ENCODE results near the gene TBC1D2B. TPM values are rescaled to one million over a fixed set of nuclear protein-coding genes. Genes with fewer than 3 reads are reported as not detected.

The TBC1D2B gene
- total RNA-seq, 1 donor from 2014 or later: 13.7 TPM

GRCh38 chr15:78102211-78102610 lies 24.7 kb upstream of the TBC1D2B start:
- FAIRE-seq (no peak), DNase-seq (ENCODE audit: low read depth) (no peak)
- Histone ChIP-seq H3K27me3 (ENCODE audit: control insufficient read depth, insufficient read depth, low read length) (no peaks in the 10 kb centered on the region), H3K36me3 (ENCODE audit: control insufficient read depth, insufficient read depth, low read length) (no peaks in the 10 kb centered on the region), H3K4me3 (ENCODE audit: low read depth, low read length) (no peak overlapping the region)
- TF ChIP-seq CTCF (IDR thresholded peaks at IDR 0.05; ENCODE audit: insufficient read depth, low read length, severe bottlenecking): no peak

GRCh38 chr15:78101423-78102105 lies 24.1 kb upstream of the TBC1D2B start:
- TF ChIP-seq CTCF (IDR thresholded peaks at IDR 0.05; ENCODE audit: insufficient read depth, low read length, severe bottlenecking): no peak
- H3K27me3 ChIP-seq (ENCODE audit: control insufficient read depth, insufficient read depth, low read length): no peaks in the 10 kb centered on the region
- no peak overlapping the region for H3K4me3 ChIP-seq (ENCODE audit: low read depth, low read length)
- no peaks in the 10 kb centered on the region for H3K36me3 ChIP-seq (ENCODE audit: control insufficient read depth, insufficient read depth, low read length)
- no peak for FAIRE-seq
- DNase-seq (ENCODE audit: low read depth): peak; percentile 17

GRCh38 chr15:78100886-78101285 lies 23.4 kb upstream of the TBC1D2B start:
- DNase-seq (ENCODE audit: low read depth) (no peak), FAIRE-seq (no peak)
- no peak for TF ChIP-seq CTCF (IDR thresholded peaks at IDR 0.05; ENCODE audit: insufficient read depth, low read length, severe bottlenecking)
- no peak overlapping the region for H3K4me3 ChIP-seq (ENCODE audit: low read depth, low read length)
- no peaks in the 10 kb centered on the region for H3K36me3 ChIP-seq (ENCODE audit: control insufficient read depth, insufficient read depth, low read length)
- H3K27me3 ChIP-seq (ENCODE audit: control insufficient read depth, insufficient read depth, low read length): no peaks in the 10 kb centered on the region

GRCh38 chr15:78098131-78098755 lies 20.7 kb upstream of the TBC1D2B start:
- no peak overlapping the region for H3K4me3 ChIP-seq (ENCODE audit: low read depth, low read length)
- H3K36me3 ChIP-seq (ENCODE audit: control insufficient read depth, insufficient read depth, low read length): no peaks in the 10 kb centered on the region
- DNase-seq (ENCODE audit: low read depth) (no peak), FAIRE-seq (no peak)
- TF ChIP-seq CTCF (IDR thresholded peaks at IDR 0.05; ENCODE audit: insufficient read depth, low read length, severe bottlenecking): no peak
- H3K27me3 ChIP-seq (ENCODE audit: control insufficient read depth, insufficient read depth, low read length): no peaks in the 10 kb centered on the region

GRCh38 chr15:78097667-78098066 lies 20.2 kb upstream of the TBC1D2B start:
- no peak for TF ChIP-seq CTCF (IDR thresholded peaks at IDR 0.05; ENCODE audit: insufficient read depth, low read length, severe bottlenecking)
- Histone ChIP-seq H3K4me3 (ENCODE audit: low read depth, low read length) (no peak overlapping the region), H3K27me3 (ENCODE audit: control insufficient read depth, insufficient read depth, low read length) (no peaks in the 10 kb centered on the region), H3K36me3 (ENCODE audit: control insufficient read depth, insufficient read depth, low read length) (no peaks in the 10 kb centered on the region)
- DNase-seq (ENCODE audit: low read depth) (no peak), FAIRE-seq (no peak)

All from bronchial epithelial cell (primary cell).